ENCODE results near the gene FAM53C. TPM values are rescaled to one million over a fixed set of nuclear protein-coding genes. Genes with fewer than 3 reads are reported as not detected.

The FAM53C gene
- total RNA-seq, 2 donors from 2014 or later, result 18.6 to 21.4 TPM

GRCh38 chr5:138354926-138355378, 16.9 kb downstream of the FAM53C start:
- Histone ChIP-seq H3K4me3 (peak overlapping the region in 1 of 2 donors; percentile 96), H3K36me3 (no peaks in the 10 kb centered on the region), H3K27me3 (no peaks in the 10 kb centered on the region), H3K4me1 (peaks cover 0 to 49% of the 10 kb centered on the region in 2 donors), H3K9me3 (no peaks in the 10 kb centered on the region), H3K27ac (peak overlapping the region in 1 of 2 donors; percentile 37)
- DNase-seq (ENCODE audit: low spot score), result no peak
- TF ChIP-seq, protein P1, sequence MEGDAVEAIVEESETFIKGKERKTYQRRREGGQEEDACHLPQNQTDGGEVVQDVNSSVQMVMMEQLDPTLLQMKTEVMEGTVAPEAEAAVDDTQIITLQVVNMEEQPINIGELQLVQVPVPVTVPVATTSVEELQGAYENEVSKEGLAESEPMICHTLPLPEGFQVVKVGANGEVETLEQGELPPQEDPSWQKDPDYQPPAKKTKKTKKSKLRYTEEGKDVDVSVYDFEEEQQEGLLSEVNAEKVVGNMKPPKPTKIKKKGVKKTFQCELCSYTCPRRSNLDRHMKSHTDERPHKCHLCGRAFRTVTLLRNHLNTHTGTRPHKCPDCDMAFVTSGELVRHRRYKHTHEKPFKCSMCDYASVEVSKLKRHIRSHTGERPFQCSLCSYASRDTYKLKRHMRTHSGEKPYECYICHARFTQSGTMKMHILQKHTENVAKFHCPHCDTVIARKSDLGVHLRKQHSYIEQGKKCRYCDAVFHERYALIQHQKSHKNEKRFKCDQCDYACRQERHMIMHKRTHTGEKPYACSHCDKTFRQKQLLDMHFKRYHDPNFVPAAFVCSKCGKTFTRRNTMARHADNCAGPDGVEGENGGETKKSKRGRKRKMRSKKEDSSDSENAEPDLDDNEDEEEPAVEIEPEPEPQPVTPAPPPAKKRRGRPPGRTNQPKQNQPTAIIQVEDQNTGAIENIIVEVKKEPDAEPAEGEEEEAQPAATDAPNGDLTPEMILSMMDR (IDR thresholded peaks at IDR 0.05), result no peak

DNA sequence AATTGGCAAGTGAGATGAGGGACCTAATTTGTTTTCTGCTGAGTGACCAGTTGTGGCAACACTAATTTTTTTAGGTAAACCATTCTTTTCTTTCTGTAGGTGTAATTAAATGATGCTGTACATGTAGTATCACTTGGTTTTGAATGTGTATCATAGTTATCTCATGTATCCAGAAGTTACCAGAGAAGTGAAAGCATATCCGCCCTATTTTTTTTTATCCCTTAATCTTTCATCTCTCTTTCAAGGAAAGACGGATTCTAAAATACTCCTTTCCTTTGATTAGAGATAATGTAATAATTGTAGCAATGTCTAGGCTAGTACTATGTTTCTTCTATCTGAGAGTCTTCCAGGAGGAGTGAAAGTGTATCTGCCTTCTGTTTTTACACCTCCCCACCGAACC, 21.6 kb downstream of the FAM53C start:
- DNase-seq (ENCODE audit: low spot score), result no peak
- no peaks in the 10 kb centered on the region for H3K9me3 ChIP-seq
- no peaks in the 10 kb centered on the region for H3K27me3 ChIP-seq
- no peak overlapping the region for H3K27ac ChIP-seq
- TF ChIP-seq, protein P1 (IDR thresholded peaks at IDR 0.05), result no peak
- no peak overlapping the region for H3K4me3 ChIP-seq
- H3K4me1 ChIP-seq, result peaks cover 0 to 36% of the 10 kb centered on the region in 2 donors
- H3K36me3 ChIP-seq, result no peaks in the 10 kb centered on the region

DNA sequence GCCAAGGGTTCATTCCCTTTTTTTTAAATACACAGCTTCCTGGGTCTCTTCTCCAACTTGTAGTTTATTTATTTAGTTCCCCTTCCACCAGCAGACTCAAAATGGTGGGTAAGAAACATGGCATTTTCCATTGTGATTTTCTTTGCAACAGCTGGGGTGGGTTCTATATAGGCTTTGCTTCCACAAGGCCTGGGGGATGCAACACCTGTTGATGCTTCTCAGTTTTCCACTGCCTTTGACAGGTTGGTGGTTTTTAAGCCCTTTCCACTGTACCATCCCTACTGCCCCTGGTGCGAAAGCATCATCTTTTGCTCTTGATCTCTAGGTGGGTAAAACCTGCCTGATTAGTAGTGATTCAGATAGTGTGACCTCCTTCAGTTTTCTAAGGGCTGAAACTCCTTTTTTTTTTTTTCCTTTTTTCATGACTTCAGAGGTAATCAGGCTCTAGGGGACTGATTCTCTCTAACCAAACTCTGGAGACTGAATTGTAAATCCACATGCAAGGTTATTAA, 22.9 kb downstream of the FAM53C start:
- H3K36me3 ChIP-seq, result no peaks in the 10 kb centered on the region
- DNase-seq (ENCODE audit: low spot score), result no peak
- no peaks in the 10 kb centered on the region for H3K9me3 ChIP-seq
- H3K27me3 ChIP-seq, result no peaks in the 10 kb centered on the region
- TF ChIP-seq, protein P1 (IDR thresholded peaks at IDR 0.05), result no peak
- peaks cover 0 to 22% of the 10 kb centered on the region in 2 donors for H3K4me1 ChIP-seq
- H3K27ac ChIP-seq, result no peak overlapping the region
- no peak overlapping the region for H3K4me3 ChIP-seq

DNA sequence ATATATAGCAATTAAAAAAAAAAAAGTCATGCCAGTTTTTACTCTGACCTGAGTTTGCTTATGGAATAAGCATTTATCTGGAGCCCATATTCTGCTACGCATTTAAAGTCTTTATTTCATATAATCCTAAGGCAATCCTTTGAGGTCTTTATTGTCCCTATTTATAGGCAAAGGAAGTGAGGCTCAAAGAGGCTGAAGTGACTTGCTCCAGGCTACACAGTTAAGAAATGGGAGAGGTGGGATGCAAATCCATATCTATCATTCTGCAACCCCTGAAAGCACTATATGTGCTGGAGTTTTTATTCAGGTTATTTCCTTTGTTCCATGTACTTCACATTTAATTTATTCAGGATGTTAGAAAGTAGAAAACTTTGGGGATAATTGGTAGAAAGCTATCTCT, 26.5 kb downstream of the FAM53C start:
- Histone ChIP-seq H3K27ac (no peak overlapping the region), H3K4me3 (no peak overlapping the region), H3K27me3 (no peaks in the 10 kb centered on the region), H3K36me3 (no peaks in the 10 kb centered on the region), H3K9me3 (no peaks in the 10 kb centered on the region), H3K4me1 (peaks cover 0 to 46% of the 10 kb centered on the region in 2 donors)
- TF ChIP-seq, protein P1 (IDR thresholded peaks at IDR 0.05), result no peak
- no peak for DNase-seq (ENCODE audit: low spot score)

DNA sequence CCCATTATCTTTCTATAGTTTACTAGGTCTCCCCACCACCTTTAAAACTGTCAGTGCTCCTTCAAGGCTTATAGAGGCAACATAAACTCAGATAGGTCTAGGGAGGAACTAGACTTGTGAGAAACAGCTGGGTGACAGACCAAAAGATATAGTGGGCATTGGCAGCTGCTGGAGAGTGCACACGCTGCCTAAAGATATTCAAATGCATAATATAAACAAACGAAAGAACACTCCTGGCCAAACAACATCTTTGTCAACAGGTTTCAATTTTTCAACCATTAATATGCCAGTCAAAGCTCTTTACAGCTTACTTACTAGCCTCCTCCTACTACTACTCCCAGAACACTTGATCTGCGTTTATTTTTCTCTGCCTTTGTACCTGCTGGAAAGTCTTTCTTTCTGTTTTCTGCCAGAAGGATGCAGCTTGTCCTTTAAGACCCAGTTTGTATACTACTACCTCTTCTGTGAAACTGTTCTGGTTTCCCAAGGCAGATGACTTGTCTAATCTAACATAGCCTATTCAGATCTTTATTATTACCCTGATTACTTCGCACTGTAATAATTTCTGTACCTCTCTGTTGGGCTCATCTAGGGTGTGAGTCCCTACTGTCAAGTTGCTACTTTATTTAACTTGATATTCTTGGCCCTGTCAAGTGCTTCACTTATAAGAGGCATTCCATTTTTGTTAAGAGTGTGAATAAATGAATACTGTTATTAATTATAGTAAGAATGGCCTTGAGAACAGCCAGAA, 28.7 kb downstream of the FAM53C start:
- Histone ChIP-seq H3K36me3 (no peaks in the 10 kb centered on the region), H3K9me3 (no peaks in the 10 kb centered on the region), H3K4me3 (no peak overlapping the region), H3K27ac (peak overlapping the region; percentile 51 to 62), H3K4me1 (peaks cover 0 to 58% of the 10 kb centered on the region in 2 donors), H3K27me3 (no peaks in the 10 kb centered on the region)
- DNase-seq (ENCODE audit: low spot score), result no peak
- TF ChIP-seq, protein P1 (IDR thresholded peaks at IDR 0.05), result no peak
